Posterior cingulate gyrus (tissue), 11 donors: ENCODE data around the gene PCDHB3.
"Not testable (repeated sequence)": the region's sequence is repeated elsewhere in the genome, so short reads cannot be mapped to it uniquely, and the experiment has no call there.

Experiments
- DNase-seq, 10 donors: peaks; one replicate each; pipeline versions ENCODE4 v3.0.0 to v3.0.0-alpha.2; 2020 to 2021; ENCODE audit warnings: mixed read lengths in 3 of 10
- intact Hi-C: fragments of 100-400 bp; cut with DNase I; formaldehyde crosslinking; loops from one replicate; pipeline ENCODE4 v1.15.1; 2023

PCDHB3 gene

GRCh38 chr5:141100243-141100805 lies at the start of gene PCDHB3:
Gene PCDHB3 (plus strand): TSS chr5:141100473. CDS start chr5:141100650, 177 bp downstream.
- intact Hi-C loops, result no loop called here
- DNase-seq, result peak in 6 of 10 donors; percentile 16 to 84 (median 54)

- intact Hi-C loops, result no loop called here
- DNase-seq, result no peak
These were observed 49.4 kb upstream of the PCDHB3 start, which contains the start of gene PCDHB1 for GRCh38 chr5:141050622-141051520. Gene PCDHB1 (plus strand): TSS chr5:141051374. CDS start chr5:141051471, 97 bp downstream.

GRCh38 chr5:141051521-141051866 lies 48.8 kb upstream of the PCDHB3 start:
- no peak for DNase-seq
- intact Hi-C loops, result no loop called here

- no peak for DNase-seq
- intact Hi-C loops, result no loop called here
These were observed 22.4 kb upstream of the PCDHB3 start for GRCh38 chr5:141077826-141078225.

- intact Hi-C loops, result loop anchor here (5.0 kb wide), 1 partner anchor 480 kb away; no protein-coding TSS in a partner anchor
- no peak for DNase-seq
These were observed 18.0 kb upstream of the PCDHB3 start for GRCh38 chr5:141082228-141082627.

- peak in 7 of 10 donors; percentile 38 to 91 (median 55) for DNase-seq
- intact Hi-C loops, result loop anchor here (5.0 kb wide), 1 partner anchor 478 kb away; no protein-coding TSS in a partner anchor
These were observed 15.7 kb upstream of the PCDHB3 start for GRCh38 chr5:141084487-141084989.

GRCh38 chr5:141094481-141095262 lies 5.6 kb upstream of the PCDHB3 start, which contains the start of gene PCDHB2:
Gene PCDHB2 (plus strand): TSS chr5:141094615. CDS start chr5:141094791, 176 bp downstream.
- peak in 6 of 10 donors; percentile 25 to 86 (median 61) for DNase-seq
- intact Hi-C loops, result no loop called here

- DNase-seq, result peak in 1 of 10 donors; percentile 22
- intact Hi-C loops, result no loop called here
These were observed 5.0 kb upstream of the PCDHB3 start for GRCh38 chr5:141095263-141095641.

GRCh38 chr5:141096181-141096580 lies 4.1 kb upstream of the PCDHB3 start:
- intact Hi-C loops, result not testable (repeated sequence)
- peak in 1 of 10 donors; percentile 67 for DNase-seq

- intact Hi-C loops, result not testable (repeated sequence)
- DNase-seq, result peak in 2 of 10 donors; percentile 58 to 77
These were observed 3.7 kb upstream of the PCDHB3 start for GRCh38 chr5:141096586-141096985.

GRCh38 chr5:141101059-141101458 lies 786 bp downstream of the PCDHB3 start:
- no peak for DNase-seq
- intact Hi-C loops, result no loop called here

- intact Hi-C loops, result not testable (repeated sequence)
- DNase-seq, result peak in 1 of 10 donors; percentile 64
These were observed 1.8 kb downstream of the PCDHB3 start for GRCh38 chr5:141102070-141102469.

GRCh38 chr5:141102471-141102870 lies 2.2 kb downstream of the PCDHB3 start:
- peak in 1 of 10 donors; percentile 67 for DNase-seq
- intact Hi-C loops, result not testable (repeated sequence)

- DNase-seq, result no peak
- intact Hi-C loops, result no loop called here
These were observed 5.1 kb downstream of the PCDHB3 start for GRCh38 chr5:141105350-141105749.

- intact Hi-C loops, result no loop called here
- no peak for DNase-seq
These were observed 19.0 kb downstream of the PCDHB3 start for GRCh38 chr5:141119250-141119649.

- intact Hi-C loops, result no loop called here
- peak in 4 of 10 donors; percentile 17 to 36 (median 31) for DNase-seq
These were observed 21.3 kb downstream of the PCDHB3 start, which contains the start of gene PCDHB4 for GRCh38 chr5:141121563-141121962. Gene PCDHB4 (plus strand): TSS chr5:141121818. CDS start chr5:141121999, 181 bp downstream.

- intact Hi-C loops, result no loop called here
- DNase-seq, result peak in 1 of 10 donors; percentile 66
These were observed 21.7 kb downstream of the PCDHB3 start for GRCh38 chr5:141121985-141122384.

- DNase-seq, result peak in 2 of 10 donors; percentile 61 to 71
- intact Hi-C loops, result not testable (repeated sequence)
These were observed 23.3 kb downstream of the PCDHB3 start for GRCh38 chr5:141123396-141124135.

GRCh38 chr5:141127305-141127704 lies 27.0 kb downstream of the PCDHB3 start:
- intact Hi-C loops, result no loop called here
- DNase-seq, result no peak
